ENCODE results near the gene PPP1R7. TPM values are rescaled to one million over a fixed set of nuclear protein-coding genes. Genes with fewer than 3 reads are reported as not detected.

PPP1R7 gene
- total and polyA plus RNA-seq, 8 donors: 61.6 to 80.0 (median 71.3) TPM

- intact Hi-C loops (cut with DNase I): no loop called here
- no peak for ATAC-seq
- Histone ChIP-seq H3K27me3 (no peaks in the 10 kb centered on the region), H3K27ac (no peak overlapping the region), H3K4me1 (no peaks in the 10 kb centered on the region), H3K9me3 (no peaks in the 10 kb centered on the region), H3K4me3 (no peak overlapping the region), H3K36me3 (peaks cover 0 to 36% of the 10 kb centered on the region in 2 donors)
- TF ChIP-seq, protein P1, sequence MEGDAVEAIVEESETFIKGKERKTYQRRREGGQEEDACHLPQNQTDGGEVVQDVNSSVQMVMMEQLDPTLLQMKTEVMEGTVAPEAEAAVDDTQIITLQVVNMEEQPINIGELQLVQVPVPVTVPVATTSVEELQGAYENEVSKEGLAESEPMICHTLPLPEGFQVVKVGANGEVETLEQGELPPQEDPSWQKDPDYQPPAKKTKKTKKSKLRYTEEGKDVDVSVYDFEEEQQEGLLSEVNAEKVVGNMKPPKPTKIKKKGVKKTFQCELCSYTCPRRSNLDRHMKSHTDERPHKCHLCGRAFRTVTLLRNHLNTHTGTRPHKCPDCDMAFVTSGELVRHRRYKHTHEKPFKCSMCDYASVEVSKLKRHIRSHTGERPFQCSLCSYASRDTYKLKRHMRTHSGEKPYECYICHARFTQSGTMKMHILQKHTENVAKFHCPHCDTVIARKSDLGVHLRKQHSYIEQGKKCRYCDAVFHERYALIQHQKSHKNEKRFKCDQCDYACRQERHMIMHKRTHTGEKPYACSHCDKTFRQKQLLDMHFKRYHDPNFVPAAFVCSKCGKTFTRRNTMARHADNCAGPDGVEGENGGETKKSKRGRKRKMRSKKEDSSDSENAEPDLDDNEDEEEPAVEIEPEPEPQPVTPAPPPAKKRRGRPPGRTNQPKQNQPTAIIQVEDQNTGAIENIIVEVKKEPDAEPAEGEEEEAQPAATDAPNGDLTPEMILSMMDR (IDR thresholded peaks at IDR 0.05): no peak
- DNase-seq: peak in 1 of 4 donors; percentile 76
Observed at GRCh38 chr2:241136661-241137260, 13.5 kb upstream of the PPP1R7 start.

- TF ChIP-seq, protein P1 (IDR thresholded peaks at IDR 0.05): no peak
- Histone ChIP-seq H3K9me3 (no peaks in the 10 kb centered on the region), H3K27me3 (no peaks in the 10 kb centered on the region), H3K4me1 (no peaks in the 10 kb centered on the region), H3K27ac (no peak overlapping the region), H3K4me3 (no peak overlapping the region), H3K36me3 (peaks cover 0 to 36% of the 10 kb centered on the region in 2 donors)
- DNase-seq: peak in 1 of 4 donors; percentile 47
- intact Hi-C loops (cut with DNase I): no loop called here
- no peak for ATAC-seq
Observed at GRCh38 chr2:241137276-241138190, 12.7 kb upstream of the PPP1R7 start.

GRCh38 chr2:241138471-241138870 lies 11.8 kb upstream of the PPP1R7 start:
- Histone ChIP-seq H3K4me3 (no peak overlapping the region), H3K9me3 (no peaks in the 10 kb centered on the region), H3K27ac (no peak overlapping the region), H3K4me1 (no peaks in the 10 kb centered on the region), H3K27me3 (no peaks in the 10 kb centered on the region), H3K36me3 (peaks cover 0 to 38% of the 10 kb centered on the region in 2 donors)
- TF ChIP-seq, protein P1 (IDR thresholded peaks at IDR 0.05): no peak
- intact Hi-C loops (cut with DNase I): no loop called here
- peak in 1 of 4 donors; percentile 18 for DNase-seq
- ATAC-seq: no peak

DNA sequence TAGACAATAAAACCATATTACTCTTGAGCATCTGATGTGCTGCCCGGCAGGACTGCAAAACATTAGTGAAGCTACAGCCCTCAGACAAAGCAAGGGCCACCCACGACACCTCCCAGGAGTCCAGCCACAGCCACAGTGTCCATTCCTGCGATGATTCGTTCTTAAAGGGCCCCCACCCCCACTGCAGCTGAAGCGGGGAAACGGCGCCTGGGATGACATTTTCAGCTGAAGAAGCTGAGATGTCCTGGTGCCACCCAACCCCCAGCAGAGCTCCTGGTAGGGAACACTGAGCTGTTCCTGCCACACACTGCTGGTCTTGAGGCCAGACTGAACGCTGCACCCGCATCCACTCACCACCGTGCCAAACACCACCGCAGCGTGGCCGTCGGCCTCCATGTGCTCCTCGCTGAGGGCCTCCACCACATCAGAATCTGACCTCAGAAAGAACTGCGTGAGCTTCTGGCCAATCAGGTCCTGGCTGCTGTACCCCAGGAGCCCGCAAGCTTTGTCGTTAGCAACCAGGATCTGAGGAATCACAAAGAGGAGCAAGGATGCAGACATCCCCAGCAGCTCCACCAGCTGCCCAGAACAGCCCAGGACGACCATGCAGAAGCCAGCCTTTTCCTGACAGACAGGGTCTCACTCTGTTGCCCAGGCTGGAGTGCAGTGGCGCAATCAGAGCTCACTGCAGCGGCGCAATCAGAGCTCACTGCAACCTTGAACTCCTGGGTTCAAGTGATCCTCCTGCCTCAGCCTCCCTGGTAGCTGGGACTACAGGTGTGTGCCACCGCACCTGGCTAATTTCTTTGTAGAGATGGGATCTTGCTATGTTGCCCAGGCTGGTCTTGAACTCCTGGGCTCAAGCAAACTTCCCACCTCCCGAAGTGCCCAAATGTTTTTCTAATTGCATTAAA lies 10.5 kb upstream of the PPP1R7 start:
- Histone ChIP-seq H3K9me3 (no peaks in the 10 kb centered on the region), H3K4me1 (no peaks in the 10 kb centered on the region), H3K36me3 (peaks cover 0 to 38% of the 10 kb centered on the region in 2 donors), H3K27me3 (no peaks in the 10 kb centered on the region), H3K4me3 (no peak overlapping the region), H3K27ac (no peak overlapping the region)
- ATAC-seq (no peak), DNase-seq (peak in 1 of 4 donors; percentile 19)
- intact Hi-C loops (cut with DNase I): no loop called here
- TF ChIP-seq, protein P1 (IDR thresholded peaks at IDR 0.05): no peak

All from left lung (tissue), 10 donors.